ENCODE measurements around the gene CIZ1. TPM values are rescaled to one million over a fixed set of nuclear protein-coding genes. Genes with fewer than 3 reads are reported as not detected.

CIZ1 gene
- total and polyA plus RNA-seq, 10 of the 15 experiments (the other 5 are each of a cell fraction or from before 2014, with no cell fraction given) = 1.8 to 91.6 (median 35.4) TPM

GRCh38 chr9:128127990-128128835 lies 63.2 kb downstream of the CIZ1 start (continued):
- TF ChIP-seq BCLAF1 (IDR thresholded peaks at IDR 0.05) (no peak), BMI1 (IDR thresholded peaks at IDR 0.05; ENCODE audit: borderline replicate concordance) (no peak), GATAD2B (conservative IDR thresholded peaks at IDR 0.05; ENCODE audit: low read depth) (0 out of 2 replicates have a peak, but pooled peaks have one; percentile 0), TAF1 (IDR thresholded peaks at IDR 0.05; ENCODE audit: borderline replicate concordance, low read depth, low read length) (peak; percentile 31; the same call in 1 of the 2 replicates), SKIL (IDR thresholded peaks at IDR 0.05; ENCODE audit: low read depth, poor library complexity, severe bottlenecking) (peak; percentile 37), USF2 (IDR thresholded peaks at IDR 0.05; ENCODE audit: borderline replicate concordance, low read depth, low read length) (peak; percentile 39; the same call in 1 of the 2 replicates), NFXL1 (IDR thresholded peaks at IDR 0.05; ENCODE audit: borderline replicate concordance) (no peak), SMARCA5 (IDR thresholded peaks at IDR 0.05) (no peak), RB1 (IDR thresholded peaks at IDR 0.05; ENCODE audit: borderline replicate concordance) (peak; percentile 29; the same call in 1 of the 2 replicates), BCL11A (IDR thresholded peaks at IDR 0.05; ENCODE audit: low read depth, low read length) (0 out of 2 replicates have a peak, but pooled peaks have one; percentile 6), MYC (IDR thresholded peaks at IDR 0.05; ENCODE audit: insufficient read depth, insufficient read length, insufficient replicate concordance, low read length, severe bottlenecking) (peak; percentile 80), MLLT1 (IDR thresholded peaks at IDR 0.05) (0 out of 2 replicates have a peak, but pooled peaks have one; percentile 63), POLR2AphosphoS2 (IDR thresholded peaks at IDR 0.05; ENCODE audit: low read depth, low read length) (no peak), EP300 (IDR thresholded peaks at IDR 0.05; ENCODE audit: borderline replicate concordance in 1 of 2, control insufficient read depth in 1 of 2, low read depth in 2 of 2, low read length in 2 of 2) (no peak), IKZF2 (IDR thresholded peaks at IDR 0.05) (peak; percentile 63 to 64), KDM1A (IDR thresholded peaks at IDR 0.05; ENCODE audit: borderline replicate concordance) (no peak), CREM (IDR thresholded peaks at IDR 0.05; ENCODE audit: low read depth) (peak; percentile 47; the same call in 1 of the 2 replicates), ELK1 (IDR thresholded peaks at IDR 0.05; ENCODE audit: low read depth, low read length) (peak; percentile 61), PML (IDR thresholded peaks at IDR 0.05; ENCODE audit: low read length) (peak; percentile 80; the same call in 1 of the 2 replicates), SIN3A (IDR thresholded peaks at IDR 0.05; ENCODE audit: low read depth, low read length) (peak; percentile 23; the same call in 1 of the 2 replicates)
